Activated CD4-positive, alpha-beta T cell treated with anti-CD3 and anti-CD28 coated beads, Interleukin-2, amount 50 U/mL, for 24 hours (primary cell): ENCODE data around the gene CCDC30.
"Not testable (repeated sequence)": the region's sequence is repeated elsewhere in the genome, so short reads cannot be mapped to it uniquely, and the experiment has no call there.

Source experiments
- DNase-seq, 2 donors: peaks; one replicate each; pipeline ENCODE4 v3.0.0-alpha.2; 2020; ENCODE audit warnings: low read depth in 1 of 2, low spot score in 1 of 2

CCDC30 gene

DNA sequence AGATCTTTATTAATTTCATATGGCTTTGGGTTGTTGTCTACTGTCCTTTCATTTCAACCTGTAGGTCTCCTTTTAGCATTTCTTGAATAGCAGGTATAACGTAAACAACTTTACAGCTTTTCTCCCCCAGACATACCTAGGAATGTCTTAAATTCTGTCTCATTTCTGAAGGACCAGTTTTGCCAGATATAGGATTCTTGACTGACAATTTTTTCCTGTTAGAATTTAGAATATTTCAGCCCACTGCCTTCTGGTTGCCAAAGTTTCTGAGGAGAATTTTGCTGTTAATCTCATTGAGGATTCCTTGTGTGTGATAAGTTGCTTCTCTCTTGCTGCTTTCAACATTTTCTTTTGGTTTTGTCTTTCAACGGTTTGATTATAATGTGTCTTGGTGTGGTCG lies 60.1 kb downstream of the CCDC30 start:
- DNase-seq = no peak

DNA sequence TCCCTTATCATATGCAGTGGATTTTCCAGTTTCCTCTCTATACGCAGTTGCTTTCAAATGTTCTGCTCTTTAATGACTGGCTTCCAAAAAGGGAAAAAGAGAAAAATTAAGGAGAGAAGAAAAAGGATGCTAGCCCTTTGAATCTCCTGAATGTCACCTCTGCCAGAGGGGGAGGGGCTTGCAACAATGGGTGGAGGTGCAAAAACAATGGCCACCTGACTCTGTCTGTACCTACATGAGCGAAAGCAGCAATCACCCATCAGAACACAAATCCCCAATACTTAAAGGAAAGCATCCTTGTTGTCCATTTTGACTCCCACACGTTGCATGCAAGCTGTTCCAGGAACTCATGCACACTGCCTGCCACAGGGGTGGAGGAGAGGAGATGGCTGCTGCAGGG lies 61.2 kb downstream of the CCDC30 start:
- no peak for DNase-seq

DNA sequence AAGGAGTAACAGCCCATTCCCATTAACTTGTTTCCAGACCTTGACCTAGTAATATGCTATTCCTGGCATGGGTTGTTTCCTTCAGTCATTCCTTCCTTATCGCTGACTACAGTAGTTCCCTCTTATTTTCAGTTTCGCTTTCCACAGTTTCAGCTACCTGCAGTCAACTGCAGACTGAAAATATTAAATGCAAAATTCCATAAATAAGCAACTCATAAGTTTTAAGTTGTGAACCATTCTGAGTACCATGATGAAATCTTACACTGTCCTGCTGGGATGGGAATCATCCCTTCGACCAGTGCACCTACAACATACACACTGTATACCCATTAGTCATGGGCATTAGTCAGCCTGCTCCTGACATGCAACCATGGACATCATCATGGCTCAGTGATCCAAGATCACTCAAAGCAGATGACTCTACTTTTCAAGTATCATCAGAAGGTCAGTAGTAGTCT lies 66.7 kb downstream of the CCDC30 start:
- no peak for DNase-seq

DNA sequence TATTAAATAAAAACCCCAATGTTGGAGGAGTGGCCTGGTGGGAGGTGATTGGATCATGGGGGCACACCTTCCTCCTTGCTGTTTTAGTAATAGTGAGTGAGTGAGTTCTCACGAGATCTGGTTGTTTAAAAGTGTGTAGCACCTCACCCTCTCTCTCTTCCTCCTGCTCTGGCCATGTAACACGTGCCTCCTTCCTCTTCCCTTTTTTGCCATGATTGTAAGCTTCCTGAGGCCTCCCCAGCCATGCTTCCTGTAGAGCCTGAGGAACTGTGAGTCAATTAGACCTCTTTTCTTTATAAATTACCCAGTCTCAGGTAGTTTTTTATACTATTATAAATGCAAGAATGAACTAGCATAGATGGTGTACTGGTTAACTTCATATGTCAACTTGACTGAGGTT lies 68.0 kb downstream of the CCDC30 start:
- no peak for DNase-seq

DNA sequence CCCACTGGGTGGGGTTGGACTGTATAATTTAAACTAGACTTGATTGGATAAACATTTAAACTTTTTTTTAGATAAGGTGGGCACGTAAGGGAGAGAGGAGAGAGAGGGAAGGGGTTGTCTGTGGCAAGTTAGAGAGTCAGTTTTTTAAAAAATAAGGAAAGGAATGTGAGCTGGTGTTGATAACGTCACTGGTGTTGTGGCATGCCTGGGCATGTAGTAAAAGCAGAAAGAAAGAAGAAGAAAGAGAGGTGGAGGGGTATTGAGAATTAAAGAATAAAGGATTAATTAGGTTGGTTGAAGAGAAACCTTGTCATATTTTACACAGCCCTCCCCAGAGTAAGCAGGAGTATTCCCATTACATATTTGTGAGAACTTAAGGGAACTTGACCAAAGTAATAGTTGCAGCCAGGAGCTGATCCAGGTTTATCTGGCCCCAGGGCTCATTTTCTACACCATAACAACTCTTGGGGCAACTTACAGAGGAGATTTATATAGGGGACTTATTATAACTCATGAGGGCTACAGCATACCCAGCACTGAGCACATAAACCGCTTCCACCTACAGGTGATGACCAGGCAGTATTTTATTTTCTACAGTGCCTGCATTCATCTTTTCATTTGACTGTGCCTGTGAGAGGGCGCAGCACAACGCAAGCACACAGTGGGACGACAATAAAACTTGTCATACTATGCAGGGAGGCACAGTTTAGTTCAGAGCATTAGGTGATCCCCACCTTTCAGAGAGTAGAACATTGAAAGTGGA lies 70.2 kb downstream of the CCDC30 start:
- DNase-seq = no peak

DNA sequence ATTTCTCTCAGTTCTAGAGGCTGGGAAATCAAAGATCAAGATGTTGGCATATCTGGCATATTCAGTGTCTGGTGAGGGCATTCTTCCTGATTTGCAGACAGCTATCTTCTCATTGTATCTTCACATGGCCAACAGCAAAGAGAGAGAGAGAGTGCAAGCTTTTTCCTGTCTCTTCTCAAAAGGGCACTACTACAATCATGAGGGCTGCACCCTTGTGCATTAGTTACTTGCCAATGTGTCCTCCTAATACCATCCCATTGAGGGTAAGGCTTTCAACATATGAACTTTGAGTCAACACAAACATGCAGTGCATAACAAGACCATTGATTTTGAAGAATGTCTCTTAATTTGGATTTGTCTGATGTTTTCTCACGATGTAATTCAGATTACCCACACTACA lies 78.0 kb downstream of the CCDC30 start:
- no peak for DNase-seq

DNA sequence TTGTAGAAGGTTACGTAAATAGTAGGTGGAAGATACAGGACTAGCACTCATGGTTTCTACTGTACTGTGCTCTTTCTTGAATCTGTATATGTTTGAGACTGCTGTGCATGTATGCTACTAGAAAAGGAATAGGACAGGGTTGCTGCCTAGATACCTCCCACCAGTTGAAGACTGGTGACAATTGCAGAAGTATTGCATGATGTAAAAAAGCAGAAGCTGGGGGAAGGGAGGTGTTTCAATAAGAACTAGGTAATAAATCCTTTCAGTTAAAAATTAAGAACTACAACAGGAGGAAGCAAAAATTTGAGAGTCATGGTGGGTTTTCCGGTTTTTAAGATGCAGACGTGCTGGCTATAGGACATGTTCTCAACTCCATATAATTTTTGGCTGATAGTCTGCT lies 88.1 kb downstream of the CCDC30 start:
- no peak for DNase-seq

DNA sequence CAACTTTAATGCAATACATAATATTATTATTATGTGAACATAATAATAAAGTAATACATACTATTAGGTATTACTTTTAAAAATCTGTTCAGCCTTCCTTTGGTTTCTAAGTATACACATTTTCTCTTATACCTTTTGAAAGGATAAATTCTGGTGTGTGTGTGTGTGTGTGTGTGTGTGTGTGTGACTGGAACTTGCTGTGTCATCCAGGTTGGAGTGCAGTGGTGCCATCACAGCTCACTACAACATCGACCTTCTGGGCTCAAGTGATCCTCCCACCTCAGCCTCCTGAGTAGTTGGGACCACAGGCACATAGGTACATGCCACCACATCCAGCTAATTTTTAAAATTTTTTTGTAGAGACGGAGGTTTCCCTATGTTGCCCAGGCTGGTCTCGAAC lies 88.5 kb downstream of the CCDC30 start:
- no peak for DNase-seq

DNA sequence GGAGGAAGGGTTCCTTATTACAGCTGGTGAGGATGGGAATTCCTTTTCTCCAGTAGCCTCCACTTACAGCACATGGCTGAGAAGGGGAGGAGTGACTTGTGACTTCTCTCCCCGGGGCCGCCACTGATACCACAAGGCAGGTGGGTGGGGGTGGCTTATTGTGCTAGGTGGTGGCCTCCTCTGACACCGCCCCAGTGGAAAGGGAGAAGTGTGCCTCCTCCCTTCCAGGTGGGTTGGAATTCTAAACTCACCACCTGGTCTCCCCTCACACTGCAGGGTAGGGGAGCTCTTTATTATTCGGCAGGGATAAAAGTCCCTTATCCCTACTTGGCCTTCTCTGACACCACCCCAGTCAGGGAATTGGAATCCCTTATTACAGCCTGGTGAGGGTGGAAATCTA lies 89.5 kb downstream of the CCDC30 start:
- no peak for DNase-seq

DNA sequence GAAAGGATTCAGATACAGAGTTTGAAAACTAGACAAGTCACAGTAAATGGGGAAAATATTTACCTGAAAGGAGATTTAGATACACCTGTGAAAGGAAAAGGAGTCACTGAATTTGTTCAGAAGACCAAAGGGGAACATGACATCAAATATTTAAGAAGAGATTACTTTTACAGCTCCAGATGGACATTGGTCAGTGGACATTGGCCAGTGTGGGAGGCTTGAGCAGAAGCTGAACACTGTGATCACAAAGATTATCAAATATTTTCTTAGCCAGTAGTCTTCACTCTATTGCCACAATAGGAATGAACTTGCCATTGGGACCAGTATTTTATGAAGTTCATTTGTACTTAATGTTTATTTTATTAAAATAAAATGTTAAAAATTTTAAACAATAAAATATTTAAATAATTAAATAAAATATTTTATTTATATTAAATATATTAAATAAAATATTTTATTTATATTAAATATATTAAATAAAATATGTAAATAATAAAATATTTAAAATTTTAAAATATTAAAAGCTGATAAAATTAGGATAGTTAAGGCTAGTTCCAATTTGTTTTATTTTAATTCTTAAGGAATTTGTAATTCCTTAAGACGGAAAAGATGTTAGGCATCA lies 94.3 kb downstream of the CCDC30 start:
- DNase-seq = no peak

DNA sequence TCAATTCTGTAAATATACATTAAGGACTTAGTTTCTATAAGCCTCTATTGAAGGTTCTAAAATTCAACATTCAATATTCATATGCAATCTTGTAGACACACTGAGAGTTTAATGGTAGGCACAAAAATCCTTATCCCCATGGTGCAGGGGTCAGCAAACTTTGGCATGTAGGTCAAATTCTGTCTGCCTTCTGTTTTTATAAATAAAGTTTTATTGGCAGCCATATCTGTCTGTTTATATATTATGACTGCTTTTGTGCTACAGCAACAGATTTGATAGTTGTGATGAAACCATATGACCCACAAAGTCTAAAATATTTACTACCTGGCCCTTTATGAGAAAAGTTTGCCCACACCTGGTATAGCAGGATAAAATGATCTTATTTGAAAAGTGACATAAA lies 104.0 kb downstream of the CCDC30 start:
- no peak for DNase-seq

DNA sequence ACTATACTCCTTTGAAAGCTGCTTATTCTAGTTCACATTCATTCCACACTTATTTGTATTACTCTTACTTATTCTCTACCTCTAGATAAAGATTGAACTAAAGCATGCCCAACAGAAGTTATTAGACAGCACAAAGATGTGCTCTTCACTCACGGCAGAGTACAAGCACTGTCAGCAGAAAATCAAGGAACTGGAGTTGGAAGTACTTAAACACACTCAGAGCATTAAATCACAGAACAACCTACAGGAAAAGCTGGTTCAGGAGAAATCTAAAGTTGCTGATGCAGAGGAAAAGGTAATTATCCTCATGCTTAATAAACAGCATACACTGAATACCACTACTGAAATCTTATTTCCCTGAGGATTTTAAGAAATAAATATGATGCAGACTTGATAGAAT lies 113.8 kb downstream of the CCDC30 start:
- no peak for DNase-seq

DNA sequence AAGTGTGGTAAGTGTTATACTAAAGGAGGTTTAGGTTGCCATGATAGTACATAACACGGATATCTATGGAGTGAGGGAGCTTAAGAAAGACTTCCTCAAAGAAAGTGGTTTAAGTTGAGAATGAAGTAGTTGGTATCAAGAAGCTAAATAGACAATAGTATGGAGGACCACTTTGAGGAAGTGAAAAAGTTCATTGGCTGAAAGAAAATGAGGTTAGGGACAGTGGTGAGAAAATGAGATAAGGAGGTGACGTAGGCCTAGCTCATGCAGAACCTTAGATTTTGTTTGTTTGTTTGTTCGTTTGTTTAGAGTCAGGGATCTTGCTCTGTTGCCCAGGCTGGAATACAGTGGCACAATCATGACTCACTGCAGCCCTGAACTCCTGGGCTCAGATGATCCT lies 122.9 kb downstream of the CCDC30 start:
- no peak for DNase-seq

DNA sequence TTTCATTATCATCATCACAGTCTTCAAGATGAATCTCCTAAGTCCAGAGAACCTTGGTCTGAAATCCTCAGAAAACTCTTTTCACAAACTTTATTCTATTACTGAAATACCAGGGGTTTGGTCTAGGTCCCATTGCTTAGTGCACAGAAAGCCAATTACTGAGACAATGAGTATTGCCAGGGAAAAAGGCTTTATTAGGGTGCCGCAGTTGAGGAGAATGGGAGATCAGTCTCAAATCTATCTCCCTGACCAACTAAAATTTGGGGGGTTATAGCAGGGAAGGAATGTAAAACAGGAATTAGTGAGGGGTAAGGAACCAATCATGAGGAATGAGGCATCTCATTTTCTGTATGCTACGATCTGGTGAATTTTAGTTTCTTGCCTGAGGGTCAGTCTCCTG lies 124.7 kb downstream of the CCDC30 start:
- no peak for DNase-seq

DNA sequence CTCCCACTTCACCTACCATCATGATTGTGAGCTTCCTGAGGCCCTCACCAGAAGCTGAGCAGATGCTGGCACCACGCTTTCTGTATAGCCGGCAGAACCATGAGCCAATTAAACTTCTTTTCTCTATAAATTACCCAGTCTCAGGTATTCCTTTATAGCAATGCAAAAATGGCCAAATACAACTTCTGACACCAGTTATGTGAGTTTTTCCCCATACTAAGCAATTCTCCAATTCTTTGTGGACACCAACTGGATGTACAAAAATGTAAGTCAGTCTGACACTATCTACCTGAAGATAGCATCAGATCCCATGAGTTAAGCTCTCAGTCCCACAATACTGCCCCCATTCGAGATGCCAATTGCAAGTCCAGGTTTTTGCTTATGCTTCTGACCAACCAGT lies 129.7 kb downstream of the CCDC30 start:
- no peak for DNase-seq

DNA sequence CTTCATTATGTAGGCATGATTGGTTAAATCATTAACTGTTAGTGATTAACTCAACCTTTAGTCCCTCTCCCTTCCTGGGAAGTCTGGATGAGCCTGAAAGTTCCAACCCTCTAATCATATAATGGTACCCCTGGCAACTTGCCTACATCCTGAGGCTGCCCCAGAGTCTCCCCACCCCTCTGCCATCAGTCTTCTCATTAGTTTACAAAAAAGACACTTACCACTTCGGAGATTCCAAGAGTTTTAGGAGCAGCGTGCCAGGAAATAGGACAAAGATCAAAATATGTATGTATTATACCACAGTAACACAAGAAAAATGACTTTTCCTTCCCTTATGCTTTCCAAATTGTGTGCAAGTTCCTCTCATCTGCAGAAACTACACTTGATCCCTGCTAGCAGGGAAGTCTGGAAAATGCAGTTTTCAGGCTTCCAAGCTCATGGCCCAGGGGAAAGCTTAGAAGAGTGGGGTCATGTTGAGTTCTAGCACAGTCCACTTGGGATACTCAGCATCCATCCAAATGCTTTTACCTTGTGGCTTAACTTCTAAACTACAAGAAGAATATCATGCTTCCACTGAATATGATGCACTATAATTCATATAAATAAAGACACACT lies 130.5 kb downstream of the CCDC30 start:
- no peak for DNase-seq

DNA sequence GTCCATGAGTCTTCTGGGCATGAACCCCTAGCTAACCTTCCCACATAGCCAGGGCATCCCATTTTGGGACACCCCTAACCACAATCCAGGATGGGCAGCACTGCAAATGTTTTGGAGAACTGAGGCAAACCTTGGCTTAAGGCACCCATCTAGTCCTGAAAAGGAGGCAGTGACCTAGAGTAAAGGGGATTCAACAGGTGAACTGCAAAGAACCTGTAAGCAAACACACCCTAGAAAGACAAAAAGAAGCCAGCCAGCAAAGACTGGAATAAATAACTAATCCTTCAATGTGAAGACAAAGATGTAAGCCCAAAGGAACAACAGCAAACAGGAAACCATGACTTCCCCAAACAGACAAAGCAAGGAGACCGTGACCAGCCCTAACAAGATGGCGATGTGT lies 138.4 kb downstream of the CCDC30 start:
- no peak for DNase-seq

DNA sequence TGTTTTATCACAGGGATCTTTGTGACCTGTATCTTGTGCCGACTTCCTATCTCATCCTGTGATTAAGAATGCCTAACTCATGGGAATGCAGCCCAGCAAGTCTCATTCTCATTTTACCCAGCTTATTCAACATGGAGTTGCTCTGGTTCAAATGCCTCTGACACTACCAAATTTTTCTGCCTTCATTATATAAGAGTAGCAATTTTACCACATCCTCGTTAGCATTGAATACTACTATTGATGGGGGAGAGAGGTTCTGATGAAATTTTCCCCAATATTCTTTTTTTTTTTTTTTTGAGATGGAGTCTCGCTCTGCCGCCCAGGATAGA lies 150.7 kb downstream of the CCDC30 start:
- DNase-seq = no peak

DNA sequence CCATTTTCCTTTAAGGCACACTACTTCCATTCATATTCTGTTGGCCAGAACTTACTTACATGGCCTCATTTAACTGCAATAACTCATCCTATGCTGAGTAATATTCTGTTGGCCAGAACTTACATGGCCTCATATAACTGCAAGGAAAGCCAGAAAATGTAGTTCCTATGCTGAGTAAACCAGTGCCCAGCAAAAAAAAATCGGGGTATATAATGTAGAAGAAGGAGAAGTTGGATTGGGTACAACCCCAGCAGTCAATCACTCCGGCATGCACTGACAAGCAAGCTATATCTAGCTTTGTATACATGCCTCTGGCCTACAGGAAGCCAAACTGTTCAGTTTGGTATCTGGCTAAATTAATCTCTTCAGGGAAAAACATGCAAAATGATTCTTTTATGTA lies 155.8 kb downstream of the CCDC30 start:
- DNase-seq = no peak

DNA sequence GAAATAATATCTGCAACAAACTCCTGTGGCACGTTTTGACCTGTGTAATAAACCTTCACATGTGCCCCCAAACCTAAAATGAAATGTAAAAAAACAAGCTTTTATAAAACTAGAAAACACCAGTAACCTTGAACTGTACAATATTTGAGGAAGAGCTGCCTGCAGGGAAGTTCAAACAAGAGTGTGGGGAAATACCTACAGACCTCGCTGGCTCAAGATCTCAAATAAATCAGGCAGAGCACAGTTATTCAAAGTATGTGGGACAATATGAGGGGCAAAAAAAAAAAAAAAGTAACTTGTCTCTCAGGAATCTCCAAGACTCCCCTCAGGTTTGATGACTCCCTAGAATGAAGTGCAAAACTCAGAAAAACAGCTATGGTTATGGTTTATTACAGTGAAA lies 157.2 kb downstream of the CCDC30 start:
- no peak for DNase-seq

DNA sequence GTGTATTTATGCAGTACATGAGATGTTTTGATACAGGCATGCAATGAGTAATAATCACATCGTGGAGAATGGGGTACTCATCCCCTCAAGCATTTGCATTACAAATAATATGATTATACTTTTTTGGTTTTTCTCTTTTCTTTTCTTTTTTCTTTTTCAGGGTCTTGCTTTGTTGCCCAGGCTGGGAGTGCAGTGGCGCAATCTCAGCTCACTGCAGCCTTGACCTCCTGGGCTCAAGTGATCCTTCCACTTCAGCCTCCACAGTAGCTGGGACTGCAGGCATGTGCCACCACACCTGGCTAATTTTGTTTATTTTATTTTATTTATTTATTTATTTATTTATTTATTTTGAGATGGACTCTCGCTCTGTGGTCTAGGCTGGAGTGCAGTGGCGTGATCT lies 158.1 kb downstream of the CCDC30 start:
- not testable (repeated sequence) for DNase-seq

DNA sequence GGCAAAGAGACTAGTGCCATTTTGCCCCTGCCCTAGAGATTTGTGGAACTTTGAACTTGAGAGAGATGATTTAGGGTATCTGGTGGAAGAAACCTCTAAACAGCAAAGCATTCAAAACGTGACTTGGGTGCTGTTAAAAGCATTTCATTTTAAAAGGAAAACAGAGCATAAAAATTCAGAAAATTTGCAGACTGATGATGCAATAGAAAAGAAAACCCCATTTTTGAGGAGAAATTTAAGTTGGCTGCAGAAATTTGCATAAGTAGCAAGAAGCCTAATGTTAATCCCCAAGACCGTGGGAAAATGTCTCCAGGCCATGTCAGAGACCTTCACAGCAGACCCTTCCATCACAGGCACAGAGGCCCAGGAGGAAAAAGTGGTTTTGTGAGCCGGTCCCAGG lies 164.1 kb downstream of the CCDC30 start:
- not testable (repeated sequence) for DNase-seq

DNA sequence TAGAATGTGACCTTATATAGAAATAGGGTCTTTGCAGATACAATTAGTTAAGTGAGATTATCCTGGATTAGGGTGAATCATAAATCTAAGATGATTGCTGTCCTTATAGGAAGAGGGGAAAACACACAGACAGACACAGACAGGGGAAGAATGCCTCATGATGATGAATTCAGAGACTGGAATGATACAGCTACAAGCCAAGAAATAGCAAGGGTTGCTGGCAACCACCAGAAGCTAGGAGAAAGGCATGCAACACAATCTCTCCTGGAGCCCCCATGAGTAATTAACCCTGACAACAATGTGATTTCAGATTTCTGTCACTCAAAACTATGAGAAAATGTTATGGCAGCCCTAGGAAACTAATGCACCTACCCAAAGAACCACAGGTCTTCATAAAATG lies 176.0 kb downstream of the CCDC30 start:
- no peak for DNase-seq
